ENCODE results near the gene COL1A1. TPM values are rescaled to one million over a fixed set of nuclear protein-coding genes. Genes with fewer than 3 reads are reported as not detected.

Gene COL1A1
- total and polyA plus RNA-seq, 3 donors from 2014 or later: 32.5 to 557 (median 35.1) TPM

GRCh38 chr17:50191359-50192143 lies 9.9 kb downstream of the COL1A1 start:
- no peak for DNase-seq
- Histone ChIP-seq H3K27ac (no peak overlapping the region), H3K9me3 (no peaks in the 10 kb centered on the region), H3K4me1 (no peaks in the 10 kb centered on the region), H3K4me3 (no peak overlapping the region), H3K27me3 (no peaks in the 10 kb centered on the region), H3K36me3 (ENCODE audit: low read depth, missing control alignments) (no peaks in the 10 kb centered on the region)
- TF ChIP-seq POLR2A (IDR thresholded peaks at IDR 0.05) (no peak), CTCF (IDR thresholded peaks at IDR 0.05) (no peak)
- 59 to 70% methylated on average over 16 to 21 of the region's 21 CpGs for WGBS, 2 donors
- intact Hi-C loops (cut with DNase I; ENCODE audit: low total_unique reads): no loop called here

GRCh38 chr17:50190603-50191358 lies 10.7 kb downstream of the COL1A1 start:
- DNase-seq: no peak
- intact Hi-C loops (cut with DNase I; ENCODE audit: low total_unique reads): no loop called here
- H3K36me3 ChIP-seq (ENCODE audit: low read depth, missing control alignments): no peaks in the 10 kb centered on the region
- whole genome bisulfite sequencing, 2 donors: 76 to 78% methylated on average over 5 to 8 of the region's 8 CpGs
- no peak overlapping the region for H3K27ac ChIP-seq
- TF ChIP-seq CTCF (IDR thresholded peaks at IDR 0.05): no peak
- TF ChIP-seq POLR2A (IDR thresholded peaks at IDR 0.05): no peak
- no peaks in the 10 kb centered on the region for H3K4me1 ChIP-seq
- no peaks in the 10 kb centered on the region for H3K9me3 ChIP-seq
- H3K4me3 ChIP-seq: no peak overlapping the region
- no peaks in the 10 kb centered on the region for H3K27me3 ChIP-seq

- Histone ChIP-seq H3K27ac (no peak overlapping the region), H3K4me3 (no peak overlapping the region), H3K27me3 (no peaks in the 10 kb centered on the region), H3K36me3 (ENCODE audit: low read depth, missing control alignments) (no peaks in the 10 kb centered on the region), H3K4me1 (no peaks in the 10 kb centered on the region), H3K9me3 (no peaks in the 10 kb centered on the region)
- no peak for DNase-seq
- TF ChIP-seq POLR2A (IDR thresholded peaks at IDR 0.05) (no peak), CTCF (IDR thresholded peaks at IDR 0.05) (no peak)
- WGBS, 2 donors: 83 to 91% methylated on average over 6 to 8 of the region's 8 CpGs
- intact Hi-C loops (cut with DNase I; ENCODE audit: low total_unique reads): no loop called here
These were observed 11.2 kb downstream of the COL1A1 start for GRCh38 chr17:50190293-50190602.

GRCh38 chr17:50189550-50190292 lies 11.7 kb downstream of the COL1A1 start:
- DNase-seq: no peak
- Histone ChIP-seq H3K4me1 (no peaks in the 10 kb centered on the region), H3K36me3 (ENCODE audit: low read depth, missing control alignments) (no peaks in the 10 kb centered on the region), H3K27ac (no peak overlapping the region), H3K4me3 (no peak overlapping the region), H3K27me3 (no peaks in the 10 kb centered on the region), H3K9me3 (no peaks in the 10 kb centered on the region)
- 82% methylated on average over 20 of the region's 20 CpGs; no CpG with 5 or more reads in 1 of the 2 donors for WGBS, 2 donors
- intact Hi-C loops (cut with DNase I; ENCODE audit: low total_unique reads): no loop called here
- TF ChIP-seq POLR2A (IDR thresholded peaks at IDR 0.05) (no peak), CTCF (IDR thresholded peaks at IDR 0.05) (no peak)

All from testis (tissue), 3 donors.